ENCODE measurements around the gene OLFML3. TPM values are rescaled to one million over a fixed set of nuclear protein-coding genes. Genes with fewer than 3 reads are reported as not detected.
"Not testable (repeated sequence)": the region's sequence is repeated elsewhere in the genome, so short reads cannot be mapped to it uniquely, and the experiment has no call there.

The OLFML3 gene
- total RNA-seq, 1 donor from 2014 or later = 44.3 TPM

GRCh38 chr1:113948151-113948550 is 31.1 kb upstream of the OLFML3 start:
- DNase-seq (ENCODE audit: low spot score) = not testable (repeated sequence)

- no peak for DNase-seq (ENCODE audit: low spot score)
These were observed 30.3 kb upstream of the OLFML3 start for GRCh38 chr1:113949007-113949406.

- DNase-seq (ENCODE audit: low spot score) = no peak
These were observed 28.4 kb upstream of the OLFML3 start for GRCh38 chr1:113950908-113951307.

GRCh38 chr1:113951719-113952118 is 27.6 kb upstream of the OLFML3 start:
- DNase-seq (ENCODE audit: low spot score) = no peak

GRCh38 chr1:113957984-113958383 is 21.3 kb upstream of the OLFML3 start:
- no peak for DNase-seq (ENCODE audit: low spot score)

GRCh38 chr1:113958691-113959090 is 20.6 kb upstream of the OLFML3 start:
- DNase-seq (ENCODE audit: low spot score) = no peak

- no peak for DNase-seq (ENCODE audit: low spot score)
These were observed 15.9 kb upstream of the OLFML3 start for GRCh38 chr1:113963281-113963906.

- no peak for DNase-seq (ENCODE audit: low spot score)
These were observed 13.4 kb upstream of the OLFML3 start for GRCh38 chr1:113965703-113966412.

- no peak for DNase-seq (ENCODE audit: low spot score)
These were observed 6.3 kb upstream of the OLFML3 start for GRCh38 chr1:113972954-113973353.

GRCh38 chr1:113975211-113975895 is 3.9 kb upstream of the OLFML3 start:
- DNase-seq (ENCODE audit: low spot score) = no peak

GRCh38 chr1:113976609-113977278 is 2.5 kb upstream of the OLFML3 start:
- no peak for DNase-seq (ENCODE audit: low spot score)

- DNase-seq (ENCODE audit: low spot score) = no peak
These were observed 1.4 kb upstream of the OLFML3 start for GRCh38 chr1:113977906-113978305.

- no peak for DNase-seq (ENCODE audit: low spot score)
These were observed 836 bp downstream of the OLFML3 start for GRCh38 chr1:113980110-113980509.

GRCh38 chr1:113981962-113982931 is 3.0 kb downstream of the OLFML3 start:
- DNase-seq (ENCODE audit: low spot score) = no peak

- DNase-seq (ENCODE audit: low spot score) = no peak
These were observed 3.7 kb downstream of the OLFML3 start for GRCh38 chr1:113982949-113983348.

- no peak for DNase-seq (ENCODE audit: low spot score)
These were observed 4.1 kb downstream of the OLFML3 start for GRCh38 chr1:113983391-113983790.

GRCh38 chr1:113983826-113984225 is 4.6 kb downstream of the OLFML3 start:
- no peak for DNase-seq (ENCODE audit: low spot score)

- no peak for DNase-seq (ENCODE audit: low spot score)
These were observed 5.4 kb downstream of the OLFML3 start for GRCh38 chr1:113984710-113985109.

- DNase-seq (ENCODE audit: low spot score) = no peak
These were observed 7.5 kb downstream of the OLFML3 start for GRCh38 chr1:113986802-113987201.

- no peak for DNase-seq (ENCODE audit: low spot score)
These were observed 8.0 kb downstream of the OLFML3 start for GRCh38 chr1:113987259-113987658.

- no peak for DNase-seq (ENCODE audit: low spot score)
These were observed 11.3 kb downstream of the OLFML3 start for GRCh38 chr1:113990530-113990929.
